ENCODE measurements around the gene SH3GL2.

SH3GL2 gene

GRCh38 chr9:17611342-17611741 lies 32.5 kb downstream of the SH3GL2 start:
- no peak for DNase-seq (ENCODE audit: low read depth in 2 of 2)

- DNase-seq (ENCODE audit: low read depth in 2 of 2): no peak
Measured at GRCh38 chr9:17611917-17612316, 33.1 kb downstream of the SH3GL2 start.

DNA sequence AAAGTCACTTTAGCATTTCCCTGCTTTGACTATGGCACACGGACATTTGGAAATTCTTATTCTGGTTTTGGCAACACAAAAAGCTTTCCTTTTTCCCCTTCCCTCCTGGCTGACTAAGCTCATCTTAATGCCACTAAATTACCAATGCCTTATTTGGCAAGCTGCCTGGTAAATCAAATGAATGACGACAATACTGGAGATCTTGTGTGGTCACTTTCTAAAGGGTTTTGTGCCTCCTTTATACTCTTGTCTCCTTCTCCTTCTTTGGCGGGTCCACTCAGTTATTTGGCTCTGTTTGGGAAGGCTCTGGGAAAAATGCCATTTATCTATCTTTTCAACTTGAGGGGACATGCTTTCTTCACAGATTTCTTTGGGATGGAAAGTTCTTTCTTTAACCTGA lies 34.9 kb downstream of the SH3GL2 start:
- DNase-seq (ENCODE audit: low read depth in 2 of 2): no peak

DNA sequence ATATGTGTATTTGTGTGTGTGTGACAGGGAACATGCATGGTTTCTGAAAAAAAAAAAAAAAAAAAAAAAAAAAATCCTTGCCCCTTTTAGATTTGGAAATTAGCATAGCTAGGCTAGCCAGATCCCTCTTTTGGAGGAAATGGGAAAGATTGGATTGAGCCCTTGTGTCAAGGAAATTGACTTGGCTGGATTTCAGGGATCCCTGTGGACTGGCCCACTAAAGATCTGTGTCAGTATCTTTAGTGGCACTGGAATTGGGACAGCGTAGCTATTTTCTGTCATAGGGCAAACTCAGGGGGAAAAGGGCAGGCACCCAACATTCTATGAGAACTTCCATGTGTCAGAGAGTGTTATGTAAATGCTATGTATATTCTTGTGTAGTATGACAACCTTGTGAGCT lies 35.4 kb downstream of the SH3GL2 start:
- no peak for DNase-seq (ENCODE audit: low read depth in 2 of 2)

- DNase-seq (ENCODE audit: low read depth in 2 of 2): no peak
Measured at GRCh38 chr9:17614903-17615302, 36.0 kb downstream of the SH3GL2 start.

- no peak for DNase-seq (ENCODE audit: low read depth in 2 of 2)
Measured at GRCh38 chr9:17622141-17622540, 43.3 kb downstream of the SH3GL2 start.

DNA sequence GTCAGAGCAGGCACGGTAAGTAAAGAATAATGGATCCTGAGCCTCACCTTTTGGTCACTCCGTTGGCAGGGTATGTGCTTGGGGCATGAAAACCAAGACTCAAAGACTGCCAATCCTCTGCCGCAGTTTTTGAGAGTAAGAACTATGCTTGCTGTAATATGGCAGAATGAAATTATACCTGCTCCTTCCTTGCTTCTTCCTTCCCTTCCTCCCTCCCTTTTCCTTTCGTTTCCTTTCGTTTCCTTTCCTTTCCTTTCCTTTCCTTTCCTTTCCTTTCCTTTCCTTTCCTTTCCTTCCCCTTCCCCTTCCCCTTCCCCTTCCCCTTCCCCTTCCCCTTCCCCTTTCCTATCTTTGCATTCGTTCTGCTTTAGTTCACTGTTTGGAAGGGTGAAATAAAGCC lies 43.9 kb downstream of the SH3GL2 start:
- no peak for DNase-seq (ENCODE audit: low read depth in 2 of 2)

DNA sequence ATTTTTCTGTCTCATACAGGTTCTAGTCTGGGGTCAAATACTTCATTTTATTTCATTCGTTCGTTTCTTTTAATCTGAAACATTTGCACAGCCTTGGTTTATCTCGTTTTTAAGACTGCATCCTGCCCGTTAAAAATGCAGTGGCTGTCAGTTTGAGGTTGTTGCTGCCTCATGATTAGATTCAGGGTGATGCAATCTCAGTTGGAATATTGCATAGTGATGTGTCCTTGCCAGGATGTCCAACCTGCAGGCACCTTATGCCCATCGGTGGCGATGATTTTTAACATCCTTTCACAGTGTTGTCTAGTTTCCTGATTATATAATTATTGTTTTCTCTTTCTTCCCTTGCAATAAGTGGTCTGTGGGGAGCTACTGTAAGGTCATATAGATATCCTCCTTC lies 45.1 kb downstream of the SH3GL2 start:
- no peak for DNase-seq (ENCODE audit: low read depth in 2 of 2)

DNA sequence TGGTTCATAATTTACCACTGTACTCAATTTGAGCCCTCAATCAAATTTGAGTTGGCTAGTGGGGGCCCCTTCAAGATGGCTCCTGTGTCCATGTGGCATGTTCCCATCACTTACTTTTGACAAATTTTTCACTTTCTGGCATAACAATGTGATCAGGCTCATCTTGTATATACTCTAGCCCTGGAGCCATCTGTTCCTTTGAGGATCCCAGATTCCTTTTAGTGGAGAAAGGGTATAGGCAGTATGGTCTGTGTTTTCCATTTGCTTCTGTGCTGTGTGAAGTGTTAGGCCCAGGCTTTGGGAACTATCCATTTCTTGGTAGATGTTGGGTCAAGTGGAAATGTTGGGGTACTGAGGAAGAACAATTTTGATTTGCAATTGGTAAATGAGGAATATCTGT lies 45.7 kb downstream of the SH3GL2 start:
- DNase-seq (ENCODE audit: low read depth in 2 of 2): no peak

- DNase-seq (ENCODE audit: low read depth in 2 of 2): no peak
Measured at GRCh38 chr9:17625644-17626388, 47.0 kb downstream of the SH3GL2 start.

DNA sequence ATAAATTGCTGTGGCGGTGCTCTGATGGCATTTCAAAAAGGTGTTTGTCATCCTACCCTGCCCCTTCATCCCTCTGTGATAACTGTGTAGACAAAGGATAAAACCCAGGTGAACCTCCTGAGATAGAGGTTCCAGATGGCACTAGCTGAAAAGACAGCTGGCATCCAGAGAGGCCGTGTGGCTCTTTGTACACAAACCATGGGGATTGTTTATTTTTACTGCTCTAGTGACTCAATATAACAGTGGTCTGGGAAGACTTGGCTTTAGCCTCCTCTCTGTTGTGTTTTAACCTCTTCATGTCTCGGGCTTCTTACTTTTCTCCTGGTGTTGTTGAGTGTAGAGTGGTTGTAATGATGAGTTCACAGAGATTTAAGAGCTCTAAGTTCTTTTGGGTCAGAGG lies 48.8 kb downstream of the SH3GL2 start:
- no peak for DNase-seq (ENCODE audit: low read depth in 2 of 2)

GRCh38 chr9:17628624-17629023 lies 49.8 kb downstream of the SH3GL2 start:
- DNase-seq (ENCODE audit: low read depth in 2 of 2): no peak

DNA sequence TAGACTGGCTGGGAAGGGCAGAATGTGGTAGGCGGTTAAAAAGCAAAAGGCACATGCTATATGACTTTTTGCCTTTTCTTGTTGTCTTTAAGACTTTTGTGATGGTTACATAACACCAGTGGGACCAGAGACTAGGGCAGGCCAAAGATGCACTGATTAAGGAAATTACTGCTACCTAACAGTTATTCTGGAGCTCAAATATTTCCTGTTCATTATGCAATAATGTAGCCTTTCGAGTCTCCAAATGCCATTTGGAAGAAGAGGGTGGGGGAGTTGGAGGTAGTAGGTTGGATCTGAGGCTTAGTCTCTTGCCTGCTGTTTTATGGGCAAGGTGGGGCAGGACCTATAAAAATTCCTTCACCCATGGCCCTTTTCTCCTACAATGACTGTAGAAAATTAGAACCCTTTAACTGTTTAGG lies 51.7 kb downstream of the SH3GL2 start:
- DNase-seq (ENCODE audit: low read depth in 2 of 2): no peak

DNA sequence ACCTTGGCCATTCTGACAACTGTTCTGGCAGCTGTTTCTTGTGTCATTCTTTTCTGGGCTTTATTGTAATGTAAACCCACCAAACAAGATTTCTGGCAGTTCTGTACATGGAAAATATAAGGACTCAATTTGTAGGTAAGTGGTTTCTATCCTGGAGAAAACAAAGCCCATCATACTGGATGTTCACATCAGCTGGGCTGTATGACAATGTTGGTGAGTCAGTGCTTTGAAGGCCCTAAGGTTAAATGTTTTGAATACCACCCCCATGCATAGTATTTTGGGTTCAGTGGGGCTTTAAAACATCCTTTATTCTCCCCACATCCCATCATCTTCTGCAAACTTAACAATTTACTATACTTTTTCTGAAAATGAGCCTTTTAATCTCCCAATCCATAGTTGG lies 52.5 kb downstream of the SH3GL2 start:
- no peak for DNase-seq (ENCODE audit: low read depth in 2 of 2)

DNA sequence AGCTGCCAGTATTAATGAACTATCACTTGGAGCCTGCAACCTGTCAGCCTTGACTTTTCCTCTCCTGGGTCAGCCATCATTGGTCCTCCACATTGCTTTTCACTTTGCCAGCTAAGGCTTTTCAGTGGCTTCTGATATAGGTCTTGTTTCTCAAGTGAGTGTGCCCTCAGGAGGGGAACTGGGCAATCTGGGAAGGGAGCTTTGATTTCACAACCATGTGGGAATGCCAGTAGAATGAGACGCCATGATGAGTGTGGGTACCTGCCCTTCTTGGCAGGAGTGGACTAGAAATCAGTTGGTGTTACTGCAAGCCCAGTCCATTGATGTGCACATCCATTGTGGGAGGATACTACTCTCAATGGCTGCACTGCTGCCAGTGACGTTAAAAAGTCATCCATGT lies 54.1 kb downstream of the SH3GL2 start:
- no peak for DNase-seq (ENCODE audit: low read depth in 2 of 2)

DNA sequence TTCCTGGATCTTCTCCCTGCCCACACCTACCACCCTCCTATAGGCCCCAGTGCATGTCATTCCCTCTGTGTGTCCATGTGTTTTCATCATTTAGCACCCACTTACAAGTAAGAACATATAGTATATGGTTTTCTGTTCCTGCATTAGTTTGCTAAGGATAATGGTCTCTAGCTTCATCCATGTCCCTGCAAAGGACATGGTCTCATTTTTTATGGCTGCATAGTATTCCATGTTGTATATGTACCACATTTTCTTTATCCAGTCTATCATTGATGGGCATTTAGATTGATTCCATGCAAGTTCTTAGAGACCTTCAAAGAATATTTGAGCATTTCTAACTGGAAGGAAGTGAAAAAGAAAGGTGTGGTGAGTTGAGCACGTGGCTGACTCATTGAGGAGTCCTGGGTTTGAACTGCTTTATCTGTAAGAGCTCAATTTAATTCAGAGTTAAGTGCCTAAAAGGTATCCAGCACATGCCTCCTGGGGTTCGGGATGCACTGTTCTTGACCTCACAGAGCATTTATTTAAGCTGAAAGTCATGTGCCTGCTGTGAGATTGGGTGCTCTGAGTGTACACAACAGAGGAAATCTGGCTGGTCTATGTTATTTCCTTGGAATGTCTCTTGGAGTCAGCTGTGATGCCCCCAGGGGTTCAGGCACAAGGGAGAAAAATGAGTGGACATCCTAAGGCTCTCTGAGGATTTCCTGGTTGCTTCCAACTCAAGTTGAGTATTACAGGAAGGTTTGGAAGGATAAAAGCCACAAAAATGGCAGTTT lies 56.4 kb downstream of the SH3GL2 start:
- no peak for DNase-seq (ENCODE audit: low read depth in 2 of 2)

GRCh38 chr9:17636349-17636748 lies 57.5 kb downstream of the SH3GL2 start:
- DNase-seq (ENCODE audit: low read depth in 2 of 2): no peak

DNA sequence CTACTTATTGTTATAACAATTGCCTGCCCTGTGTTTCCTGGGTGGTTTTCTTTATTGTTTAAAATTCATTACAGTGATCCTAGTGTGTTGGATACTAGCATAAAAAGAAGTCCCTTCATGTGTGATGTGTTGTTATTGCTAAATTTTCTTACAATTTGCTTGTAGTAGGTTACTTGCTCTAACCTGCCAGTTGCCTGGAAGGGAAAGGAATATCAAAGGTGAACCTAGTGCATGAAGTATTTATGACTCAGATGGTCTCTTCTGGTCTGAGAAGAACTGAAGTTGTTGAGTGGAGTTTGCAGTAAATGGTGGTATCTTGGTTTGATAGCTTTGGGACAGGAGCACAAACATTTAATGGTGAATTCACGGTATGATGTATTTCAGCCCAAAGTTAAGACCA lies 58.0 kb downstream of the SH3GL2 start:
- DNase-seq (ENCODE audit: low read depth in 2 of 2): no peak

DNA sequence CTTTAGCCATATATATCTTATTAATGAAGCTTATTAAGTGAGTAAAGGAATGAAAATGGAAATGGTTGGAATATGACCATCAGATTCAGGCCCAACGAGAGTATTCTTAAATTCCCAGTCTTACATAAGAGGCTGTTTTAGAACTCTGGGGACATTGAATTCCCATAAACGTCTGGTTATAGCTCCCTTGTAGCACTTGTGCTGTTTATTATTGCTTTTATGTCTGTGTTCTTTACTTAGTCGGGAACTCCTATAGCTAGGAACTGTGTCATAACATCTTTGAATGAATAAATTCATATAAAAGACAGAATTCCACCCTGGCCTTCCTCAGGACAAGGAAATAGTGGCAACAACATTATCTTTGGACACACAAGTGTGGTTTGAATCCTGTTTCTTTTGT lies 58.4 kb downstream of the SH3GL2 start:
- no peak for DNase-seq (ENCODE audit: low read depth in 2 of 2)

DNA sequence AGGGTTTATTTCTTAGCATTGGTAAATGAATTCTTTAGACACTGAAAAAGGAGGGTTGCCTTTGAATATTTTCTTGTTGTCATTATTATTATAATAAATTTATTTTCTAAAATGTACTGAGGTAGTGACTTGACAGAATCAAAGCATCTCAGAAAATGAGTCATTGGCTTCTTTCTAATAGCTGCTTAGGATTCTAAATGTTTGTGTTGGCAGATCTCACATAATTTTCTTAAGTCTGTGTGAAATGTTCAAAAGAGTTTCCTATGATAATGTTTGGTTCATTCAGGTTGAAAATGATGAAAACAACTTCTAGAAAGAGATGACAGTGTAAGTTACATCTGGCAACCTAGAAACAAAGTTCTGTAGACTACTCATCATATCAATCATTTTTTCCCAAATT lies 69.7 kb downstream of the SH3GL2 start:
- DNase-seq (ENCODE audit: low read depth in 2 of 2): no peak

DNA sequence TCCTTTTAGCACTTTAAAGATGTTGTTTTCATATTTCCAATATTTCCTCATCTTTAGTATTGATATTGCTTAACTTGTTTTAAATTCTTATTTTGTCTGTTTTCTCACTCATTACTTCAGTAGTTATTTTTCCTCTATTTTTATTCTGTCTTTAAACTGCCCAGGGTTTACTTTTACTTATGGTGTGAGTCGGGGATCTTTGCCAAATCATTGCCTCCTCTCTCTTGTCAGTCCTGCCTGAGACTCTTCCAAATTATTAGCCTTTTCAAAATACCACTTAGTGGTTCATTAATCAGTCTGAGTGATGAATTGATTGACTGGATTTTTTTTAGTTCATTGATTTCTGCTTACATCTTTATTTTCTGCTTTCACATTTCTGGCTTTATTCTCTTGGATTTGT lies 72.9 kb downstream of the SH3GL2 start:
- no peak for DNase-seq (ENCODE audit: low read depth in 2 of 2)

DNA sequence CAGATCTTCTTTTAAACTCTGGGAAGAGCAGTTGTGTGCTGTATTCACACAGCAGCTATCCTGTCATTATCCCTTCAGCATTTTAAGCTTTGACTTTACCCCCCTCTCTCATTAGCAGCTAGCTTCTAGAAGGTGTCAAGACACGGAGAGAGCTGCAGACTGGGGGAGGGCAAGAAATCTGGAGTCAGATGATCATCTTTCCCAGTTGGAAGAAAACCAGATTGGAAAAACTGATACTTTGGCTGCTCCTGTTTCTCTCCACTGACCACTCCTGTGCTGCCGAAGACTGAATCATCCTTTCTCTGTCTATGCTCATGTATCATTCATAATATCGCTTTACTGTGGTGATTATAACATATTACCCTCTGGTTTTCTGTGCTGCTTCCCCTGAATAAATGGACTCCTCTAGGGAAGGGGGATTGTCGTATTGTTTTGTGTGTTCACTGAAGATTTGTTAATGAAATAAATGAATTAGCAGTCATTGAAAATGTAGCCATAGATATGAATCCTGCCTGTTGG lies 75.1 kb downstream of the SH3GL2 start:
- no peak for DNase-seq (ENCODE audit: low read depth in 2 of 2)

DNA sequence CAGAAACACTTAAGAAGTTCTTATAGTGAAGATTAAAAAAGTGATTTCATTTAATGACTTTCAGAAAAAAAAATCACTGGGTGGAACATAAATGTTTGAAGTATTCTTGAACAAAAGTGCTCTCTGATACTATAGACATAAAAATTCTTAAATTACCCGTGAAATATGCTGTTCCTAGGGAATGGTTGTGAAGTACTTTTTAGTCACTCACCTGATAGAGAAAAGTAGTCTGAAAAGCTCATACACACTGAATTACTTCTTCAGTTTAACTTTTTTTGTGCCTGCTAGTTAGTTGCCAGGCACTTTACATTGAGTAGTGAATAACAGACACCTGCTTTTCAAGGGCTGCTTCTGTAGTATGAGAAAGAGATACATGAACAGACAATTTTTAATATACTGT lies 78.0 kb downstream of the SH3GL2 start:
- no peak for DNase-seq (ENCODE audit: low read depth in 2 of 2)
